GM12801 (cell line): ENCODE data around the gene NEIL3.

ENCODE experiments used
- CTCF ChIP-seq: IDR thresholded peaks from one replicate; pipeline ENCODE4 v1.5.1; 2011; ENCODE audit warnings: control low read depth; ENCODE audit not compliant: insufficient read length; ENCODE audit errors: extremely low read depth

The NEIL3 gene

GRCh38 chr4:177403746-177404145 lies 94.1 kb downstream of the NEIL3 start:
- TF ChIP-seq CTCF, result no peak

DNA sequence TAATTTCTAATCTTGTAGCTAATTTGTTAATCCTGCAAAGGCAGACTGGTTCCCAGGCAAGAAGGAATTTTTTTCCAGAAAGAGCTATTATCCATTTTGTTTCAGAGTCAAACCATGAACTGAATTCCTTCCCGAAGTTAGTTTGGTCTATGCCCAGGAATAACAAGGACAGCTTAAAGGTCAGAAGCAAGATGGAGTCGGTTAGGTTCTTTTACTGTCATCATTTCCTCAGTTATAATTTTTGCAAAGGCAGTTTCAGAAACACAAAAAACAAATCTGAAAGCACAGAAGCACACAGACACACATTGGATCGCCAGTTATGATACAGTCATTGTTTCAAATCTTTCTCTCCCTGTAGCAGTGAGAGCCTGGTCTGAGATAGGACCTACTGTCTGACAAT lies 94.7 kb downstream of the NEIL3 start:
- TF ChIP-seq CTCF, result no peak

- TF ChIP-seq CTCF, result no peak
These were observed 95.3 kb downstream of the NEIL3 start for GRCh38 chr4:177404986-177405385.

GRCh38 chr4:177405508-177405907 lies 95.8 kb downstream of the NEIL3 start:
- TF ChIP-seq CTCF, result no peak

DNA sequence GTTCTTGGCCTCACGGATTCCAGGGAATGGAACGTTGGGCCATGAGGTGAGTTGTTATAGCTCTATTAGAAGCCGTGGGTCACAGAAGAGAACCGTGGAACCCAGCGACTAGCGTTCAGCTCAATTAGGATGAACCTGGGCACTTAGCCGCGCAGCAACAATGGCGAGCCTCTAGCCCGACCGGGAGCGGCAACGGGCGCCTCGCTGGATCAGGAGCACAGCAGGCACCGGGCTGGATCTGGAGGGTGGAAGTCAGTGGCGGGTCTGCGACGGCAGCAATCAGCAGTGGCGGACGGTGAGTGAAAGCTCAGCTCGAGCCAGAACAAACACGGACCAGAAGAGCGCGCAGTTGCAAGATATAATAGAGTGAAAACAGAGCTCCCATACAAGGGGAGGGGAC lies 98.3 kb downstream of the NEIL3 start:
- TF ChIP-seq CTCF, result no peak

DNA sequence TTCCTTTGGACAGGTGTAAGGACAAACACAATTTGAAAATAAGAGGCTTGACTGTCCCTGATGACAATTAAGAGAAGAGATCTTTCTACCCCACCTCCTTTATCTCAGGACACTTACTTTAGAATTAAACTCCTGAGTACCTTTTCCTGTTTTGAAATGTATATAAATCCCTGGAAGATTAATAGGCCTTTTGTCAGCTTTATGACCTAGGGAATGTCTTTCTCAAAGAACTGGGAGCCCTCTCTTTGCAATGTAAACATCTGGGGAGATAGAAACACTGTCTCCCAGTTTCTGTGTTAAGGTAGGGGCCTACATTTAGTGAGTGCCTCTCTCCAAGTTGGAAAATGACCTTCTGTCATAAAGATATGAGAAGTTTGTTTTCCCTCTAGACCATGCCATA lies 100.9 kb downstream of the NEIL3 start:
- no peak for TF ChIP-seq CTCF

- no peak for TF ChIP-seq CTCF
These were observed 102.3 kb downstream of the NEIL3 start for GRCh38 chr4:177411996-177412395.
